Thyroid gland (tissue), 4 donors: ENCODE data around the gene SGCD.

Source experiments
- POLR2A ChIP-seq, 2 donors: fragments of 450-650 bp; IDR thresholded peaks; one replicate each; pipeline ENCODE4 v1.6.1; 2017; ENCODE audit warnings: antibody characterized with exemption in 2 of 2, mild to moderate bottlenecking in 2 of 2, moderate library complexity in 1 of 2
- TF ChIP-seq, protein P1 (sequence below), 6 experiments: fragments of 200-600 bp in 3 of 6; fragments of 450-650 bp in 3 of 6; sonication (generic) in 3 of 6; IDR thresholded peaks; one replicate each; pipeline ENCODE4 v1.5.1; 2016 to 2019; ENCODE audit warnings: antibody characterized with exemption in 6 of 6, mild to moderate bottlenecking in 2 of 6, inconsistent platforms in 1 of 6, moderate library complexity in 1 of 6

- TF ChIP-seq, protein P1, sequence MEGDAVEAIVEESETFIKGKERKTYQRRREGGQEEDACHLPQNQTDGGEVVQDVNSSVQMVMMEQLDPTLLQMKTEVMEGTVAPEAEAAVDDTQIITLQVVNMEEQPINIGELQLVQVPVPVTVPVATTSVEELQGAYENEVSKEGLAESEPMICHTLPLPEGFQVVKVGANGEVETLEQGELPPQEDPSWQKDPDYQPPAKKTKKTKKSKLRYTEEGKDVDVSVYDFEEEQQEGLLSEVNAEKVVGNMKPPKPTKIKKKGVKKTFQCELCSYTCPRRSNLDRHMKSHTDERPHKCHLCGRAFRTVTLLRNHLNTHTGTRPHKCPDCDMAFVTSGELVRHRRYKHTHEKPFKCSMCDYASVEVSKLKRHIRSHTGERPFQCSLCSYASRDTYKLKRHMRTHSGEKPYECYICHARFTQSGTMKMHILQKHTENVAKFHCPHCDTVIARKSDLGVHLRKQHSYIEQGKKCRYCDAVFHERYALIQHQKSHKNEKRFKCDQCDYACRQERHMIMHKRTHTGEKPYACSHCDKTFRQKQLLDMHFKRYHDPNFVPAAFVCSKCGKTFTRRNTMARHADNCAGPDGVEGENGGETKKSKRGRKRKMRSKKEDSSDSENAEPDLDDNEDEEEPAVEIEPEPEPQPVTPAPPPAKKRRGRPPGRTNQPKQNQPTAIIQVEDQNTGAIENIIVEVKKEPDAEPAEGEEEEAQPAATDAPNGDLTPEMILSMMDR (IDR thresholded peaks at IDR 0.05), result no peak
- no peak for TF ChIP-seq POLR2A (IDR thresholded peaks at IDR 0.05)
Observed at GRCh38 chr5:156774273-156774672, 447.3 kb downstream of the SGCD start.
